Natural killer cell (primary cell): ENCODE measurements around the gene ABTB2. TPM values are rescaled to one million over a fixed set of nuclear protein-coding genes. Genes with fewer than 3 reads are reported as not detected.

ENCODE experiments used
- ATAC-seq, 3 donors: fragments of 150-1000 bp in 2 of 3; fragments of 200-7000 bp in 1 of 3; cut with Tn5 transposase; 1 replicate in 1 of 3; 2 replicates in 2 of 3; pipeline ENCODE4 v1.10.0; 2021; ENCODE audit warnings: mild to moderate bottlenecking in 2 of 3, moderate library complexity in 2 of 3
- DNase-seq, 2 donors: peaks; one replicate each; pipeline versions ENCODE4 v3.0.0 to v3.0.0-alpha.2; 2013 to 2021; ENCODE audit warnings: mixed read lengths in 1 of 2
- H3K27ac ChIP-seq: one replicate; pipeline ENCODE4 v1.5.1; 2013; ENCODE audit warnings: mild to moderate bottlenecking, low read length
- H3K27me3 ChIP-seq: one replicate; pipeline ENCODE4 v1.6.1; 2013; ENCODE audit warnings: low read length; ENCODE audit not compliant: control insufficient read depth, insufficient read depth
- H3K36me3 ChIP-seq: one replicate; pipeline ENCODE4 v1.6.1; 2013; ENCODE audit warnings: low read length; ENCODE audit not compliant: control insufficient read depth, insufficient read depth
- H3K4me1 ChIP-seq: one replicate; pipeline ENCODE4 v1.6.1; 2013; ENCODE audit warnings: low read length; ENCODE audit not compliant: control insufficient read depth, insufficient read depth
- H3K4me3 ChIP-seq: one replicate; pipeline ENCODE4 v1.5.1; 2013; ENCODE audit warnings: low read length
- H3K9me3 ChIP-seq: one replicate; pipeline ENCODE4 v1.6.1; 2013; ENCODE audit warnings: low read length; ENCODE audit not compliant: control insufficient read depth, insufficient read depth
- H3K27ac Mint-ChIP-seq, 2 donors: one replicate each; pipeline ENCODE4 v1.8.0; 2022; ENCODE audit warnings: mild to moderate bottlenecking in 2 of 2, mixed read lengths in 2 of 2, moderate library complexity in 1 of 2
- H3K27me3 Mint-ChIP-seq, 2 donors: one replicate each; pipeline ENCODE4 v1.8.0; 2022; ENCODE audit warnings: low read depth in 2 of 2, mixed read lengths in 2 of 2
- H3K36me3 Mint-ChIP-seq: one replicate; pipeline ENCODE4 v1.8.0; 2022; ENCODE audit warnings: mixed read lengths
- H3K4me1 Mint-ChIP-seq, 2 donors: one replicate each; pipeline ENCODE4 v1.8.0; 2022; ENCODE audit warnings: mixed read lengths in 2 of 2
- H3K4me3 Mint-ChIP-seq: one replicate; pipeline ENCODE4 v1.8.0; 2022; ENCODE audit warnings: mild to moderate bottlenecking, moderate library complexity, mixed read lengths
- H3K9me3 Mint-ChIP-seq, 2 donors: one replicate each; pipeline ENCODE4 v1.8.0; 2022; ENCODE audit warnings: mixed read lengths in 2 of 2
- CTCF ChIP-seq: fragments of 200-600 bp; IDR thresholded peaks from one replicate; pipeline ENCODE4 v1.8.0; 2022; ENCODE audit warnings: antibody characterized with exemption
- WGBS: methylation state at CpG from one replicate; pipeline ENCODE4 v1.1.7; 2013; ENCODE audit warnings: missing lambda C conversion rate; ENCODE audit not compliant: insufficient coverage; 5-methylcytosine and 5-hydroxymethylcytosine counted together
- intact Hi-C: fragments of 100-400 bp; cut with micrococcal nuclease; formaldehyde crosslinking; loops from one replicate; pipeline ENCODE4 v1.14.2; 2022
- total RNA-seq, 4 donors: library from RNA; stranded (reverse); fragments of 120-200 nt in 1 of 4; gene quantifications; one replicate each; pipeline versions ENCODE4 v1.2.3 to v1.2.4, GENCODE V29; 2013 to 2022

ABTB2 gene
- total RNA-seq, 3 donors from 2014 or later (not counting 1 experiment from before 2014, with no cell fraction given) = 0.65 to 1.7 (median 1.1) TPM

GRCh38 chr11:34344768-34345539, 12.9 kb downstream of the ABTB2 start:
- H3K27ac ChIP-seq = no peak overlapping the region
- H3K27me3 ChIP-seq = no peaks in the 10 kb centered on the region
- H3K36me3 ChIP-seq = no peaks in the 10 kb centered on the region
- H3K4me3 ChIP-seq = no peak overlapping the region
- Mint-ChIP-seq H3K4me3 (no peak overlapping the region), H3K27ac (no peak overlapping the region), H3K9me3 (no peaks in the 10 kb centered on the region), H3K4me1 (peaks cover 14 to 19% of the 10 kb centered on the region in 2 donors), H3K36me3 (no peaks in the 10 kb centered on the region), H3K27me3 (peaks cover 0 to 6% of the 10 kb centered on the region in 2 donors)
- intact Hi-C loops = no loop called here
- TF ChIP-seq CTCF = no peak
- WGBS = 80% methylated on average over 8 of the region's 8 CpGs
- DNase-seq (no peak), ATAC-seq (peak in 1 of 3 donors; percentile 56)
- peaks cover 12% of the 10 kb centered on the region for H3K4me1 ChIP-seq
- H3K9me3 ChIP-seq = no peaks in the 10 kb centered on the region

- no peaks in the 10 kb centered on the region for H3K36me3 ChIP-seq
- H3K9me3 Mint-ChIP-seq = no peaks in the 10 kb centered on the region
- H3K4me3 ChIP-seq = no peak overlapping the region
- ATAC-seq (no peak), DNase-seq (no peak)
- TF ChIP-seq CTCF = no peak
- H3K27me3 Mint-ChIP-seq = peaks cover 0 to 6% of the 10 kb centered on the region in 2 donors
- H3K4me1 ChIP-seq = peaks cover 17% of the 10 kb centered on the region
- H3K9me3 ChIP-seq = no peaks in the 10 kb centered on the region
- H3K4me1 Mint-ChIP-seq = peaks cover 19 to 25% of the 10 kb centered on the region in 2 donors
- H3K4me3 Mint-ChIP-seq = no peak overlapping the region
- WGBS = 94% methylated on average over 6 of the region's 6 CpGs
- no peaks in the 10 kb centered on the region for H3K36me3 Mint-ChIP-seq
- H3K27me3 ChIP-seq = no peaks in the 10 kb centered on the region
- intact Hi-C loops = no loop called here
- H3K27ac ChIP-seq = no peak overlapping the region
- H3K27ac Mint-ChIP-seq = no peak overlapping the region
Observed at GRCh38 chr11:34344410-34344767, 13.4 kb downstream of the ABTB2 start.

DNA sequence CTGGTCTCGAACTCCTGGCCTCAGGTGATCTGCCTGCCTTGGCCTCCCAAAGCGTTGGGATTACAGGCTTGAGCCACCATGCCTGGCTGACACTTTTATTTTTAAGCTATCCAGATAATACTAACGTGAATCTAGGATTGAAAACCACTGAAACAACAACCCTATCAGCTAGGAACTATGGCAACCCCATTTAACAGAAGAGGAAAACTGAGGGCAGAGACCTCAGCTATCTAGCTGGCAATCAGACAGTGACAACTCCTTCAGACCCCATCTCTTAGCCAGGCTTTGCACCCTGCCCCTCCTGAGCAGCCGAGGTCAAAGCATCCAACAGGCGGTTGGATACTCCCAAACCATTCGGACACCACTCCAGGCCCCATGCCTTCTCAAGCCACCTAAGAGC, 14.1 kb downstream of the ABTB2 start:
- no peak for ATAC-seq
- Histone ChIP-seq H3K36me3 (no peaks in the 10 kb centered on the region), H3K4me1 (peaks cover 23% of the 10 kb centered on the region), H3K9me3 (no peaks in the 10 kb centered on the region), H3K4me3 (no peak overlapping the region), H3K27me3 (no peaks in the 10 kb centered on the region), H3K27ac (no peak overlapping the region)
- WGBS = 96% methylated on average over 6 of the region's 6 CpGs
- no peak for DNase-seq
- H3K27ac Mint-ChIP-seq = no peak overlapping the region
- no peak overlapping the region for H3K4me3 Mint-ChIP-seq
- peaks cover 26 to 32% of the 10 kb centered on the region in 2 donors for H3K4me1 Mint-ChIP-seq
- no peaks in the 10 kb centered on the region for H3K9me3 Mint-ChIP-seq
- intact Hi-C loops = no loop called here
- peaks cover 0 to 6% of the 10 kb centered on the region in 2 donors for H3K27me3 Mint-ChIP-seq
- no peaks in the 10 kb centered on the region for H3K36me3 Mint-ChIP-seq
- TF ChIP-seq CTCF = no peak

DNA sequence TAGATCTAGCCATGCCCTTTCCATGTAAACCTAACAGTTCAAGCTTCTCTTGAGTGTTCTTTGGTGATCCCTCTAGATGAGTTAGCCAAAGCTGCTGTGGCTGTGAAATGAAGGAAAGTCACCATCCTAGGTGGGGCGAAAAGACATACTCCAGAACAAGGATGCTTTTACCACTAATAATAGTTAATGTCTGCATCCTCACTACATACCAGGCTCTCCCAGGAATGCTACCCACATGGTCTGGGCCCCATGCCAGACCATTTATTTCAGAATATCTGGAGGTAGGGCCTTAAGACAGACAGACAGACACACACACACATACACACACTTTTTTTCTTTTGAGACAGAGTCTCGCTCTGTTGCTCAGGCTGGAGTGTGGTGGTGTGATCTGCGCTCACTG, 14.7 kb downstream of the ABTB2 start:
- Mint-ChIP-seq H3K4me3 (no peak overlapping the region), H3K27ac (no peak overlapping the region), H3K9me3 (no peaks in the 10 kb centered on the region), H3K4me1 (peaks cover 28 to 34% of the 10 kb centered on the region in 2 donors), H3K27me3 (peaks cover 0 to 3% of the 10 kb centered on the region in 2 donors), H3K36me3 (no peaks in the 10 kb centered on the region)
- no peaks in the 10 kb centered on the region for H3K27me3 ChIP-seq
- ATAC-seq = no peak
- H3K27ac ChIP-seq = no peak overlapping the region
- no peak for DNase-seq
- intact Hi-C loops = no loop called here
- 100% methylated on average over 3 of the region's 3 CpGs for WGBS
- no peaks in the 10 kb centered on the region for H3K36me3 ChIP-seq
- H3K9me3 ChIP-seq = no peaks in the 10 kb centered on the region
- H3K4me3 ChIP-seq = no peak overlapping the region
- TF ChIP-seq CTCF = no peak
- H3K4me1 ChIP-seq = peaks cover 27% of the 10 kb centered on the region
